GM03348 (cell line): ENCODE data around the gene DENND2D.

Source experiments
- DNase-seq: peaks from one replicate; pipeline ENCODE4 v3.0.0; 2012; ENCODE audit warnings: low spot score

DENND2D gene

GRCh38 chr1:111199881-111200801, at the start of gene DENND2D:
DENND2D (minus strand) TSS chr1:111200646; CDS start chr1:111200459, 187 bp downstream.
- DNase-seq: no peak

GRCh38 chr1:111249960-111250359, 49.5 kb upstream of the DENND2D start:
- no peak for DNase-seq

GRCh38 chr1:111247125-111247838, 46.8 kb upstream of the DENND2D start:
- DNase-seq: no peak

GRCh38 chr1:111242805-111243523, 42.5 kb upstream of the DENND2D start:
- DNase-seq: no peak

GRCh38 chr1:111241797-111242196, 41.4 kb upstream of the DENND2D start:
- no peak for DNase-seq

GRCh38 chr1:111238056-111238795, 37.8 kb upstream of the DENND2D start:
- DNase-seq: no peak

- DNase-seq: no peak
Measured at GRCh38 chr1:111236806-111237205, 36.4 kb upstream of the DENND2D start.

GRCh38 chr1:111236379-111236778, 35.9 kb upstream of the DENND2D start:
- no peak for DNase-seq

- peak; percentile 23 for DNase-seq
Measured at GRCh38 chr1:111234866-111235265, 34.4 kb upstream of the DENND2D start.

GRCh38 chr1:111234258-111234657, 33.8 kb upstream of the DENND2D start:
- no peak for DNase-seq

GRCh38 chr1:111232134-111232533, 31.7 kb upstream of the DENND2D start:
- no peak for DNase-seq

GRCh38 chr1:111228748-111229126, 28.3 kb upstream of the DENND2D start:
- DNase-seq: no peak

GRCh38 chr1:111227851-111228747, 27.7 kb upstream of the DENND2D start:
- DNase-seq: peak; percentile 88

- DNase-seq: no peak
Measured at GRCh38 chr1:111227434-111227833, 27.0 kb upstream of the DENND2D start, which contains the start of gene CHI3L2. CHI3L2 (plus strand) TSS chr1:111227713; CDS start chr1:111227730, 17 bp downstream.

GRCh38 chr1:111225717-111226400, 25.4 kb upstream of the DENND2D start:
- DNase-seq: no peak

- DNase-seq: no peak
Measured at GRCh38 chr1:111225091-111225490, 24.6 kb upstream of the DENND2D start.

- DNase-seq: no peak
Measured at GRCh38 chr1:111223126-111223685, 22.8 kb upstream of the DENND2D start.

- peak; percentile 88 for DNase-seq
Measured at GRCh38 chr1:111222308-111223125, 22.1 kb upstream of the DENND2D start.
